H1 (cell line): ENCODE data around the gene DYNLRB2. TPM values are rescaled to one million over a fixed set of nuclear protein-coding genes. Genes with fewer than 3 reads are reported as not detected.

Experiments
- CTCF ChIA-PET: fragments of 300-600 bp; sonication (Branson Sonifier 250); formaldehyde crosslinking; loops from one replicate; lab custom pipeline; 2021; ENCODE audit not compliant: partially characterized antibody; lab: Charles Lee
- POLR2A ChIA-PET: fragments of 300-600 bp; sonication (Branson Sonifier 250); formaldehyde crosslinking; loops from one replicate; lab custom pipeline; 2021; ENCODE audit warnings: inconsistent platforms; ENCODE audit not compliant: partially characterized antibody; lab: Charles Lee
- DNase-seq, 2 experiments: peaks; one replicate each; pipeline versions ENCODE4 v3.0.0 to v3.0.0-alpha.2; 2010 to 2022; ENCODE audit warnings: low spot score in 2 of 2, low read depth in 1 of 2, mixed read lengths in 1 of 2
- FAIRE-seq: peaks from 2 replicates; lab custom pipeline; 2011; peaks lifted over from hg19 to GRCh38; lab: Jason Lieb, UNC
- H2AFZ ChIP-seq: 2 replicates; pipeline ENCODE4 v1.8.1; 2012; ENCODE audit warnings: low read length, inconsistent platforms
- H2AK5ac ChIP-seq: 2 replicates; pipeline ENCODE4 v1.6.1; 2013; ENCODE audit warnings: low read depth, low read length
- H2BK120ac ChIP-seq: replicated peaks from 2 replicates; pipeline ENCODE3; 2013; ENCODE audit warnings: low read depth, low read length, inconsistent platforms
- H2BK12ac ChIP-seq: 2 replicates; pipeline ENCODE4 v1.6.1; 2013; ENCODE audit warnings: low read depth, low read length
- H2BK15ac ChIP-seq: 2 replicates; pipeline ENCODE4 v1.6.1; 2013; ENCODE audit warnings: low read length
- H2BK20ac ChIP-seq: 2 replicates; pipeline ENCODE4 v1.6.1; 2013; ENCODE audit warnings: low read length
- H2BK5ac ChIP-seq: 2 replicates; pipeline ENCODE4 v1.6.1; 2013; ENCODE audit warnings: low read depth, low read length
- H3K14ac ChIP-seq: 2 replicates; pipeline ENCODE4 v1.6.1; 2013; ENCODE audit warnings: inconsistent platforms; ENCODE audit not compliant: insufficient read length
- H3K18ac ChIP-seq: 2 replicates; pipeline ENCODE4 v1.6.1; 2013; ENCODE audit warnings: low read length; ENCODE audit errors: extremely low read depth
- H3K23ac ChIP-seq: 2 replicates; pipeline ENCODE4 v1.6.1; 2013; ENCODE audit warnings: inconsistent platforms; ENCODE audit not compliant: insufficient read length
- H3K23me2 ChIP-seq: 2 replicates; pipeline ENCODE4 v1.6.1; 2013; ENCODE audit warnings: low read depth, low read length
- H3K27ac ChIP-seq: 2 replicates; pipeline ENCODE4 v1.6.1; 2011; ENCODE audit warnings: low read depth, low read length, inconsistent platforms
- H3K27me3 ChIP-seq, 4 experiments: replicated peaks in 1 of 4; 1 replicate in 1 of 4; 2 replicates in 3 of 4; pipeline versions ENCODE4 v1.6.1 to v1.8.1; 2011 to 2013; ENCODE audit warnings: low read length in 3 of 4, mild to moderate bottlenecking in 3 of 4, inconsistent platforms in 2 of 4, mixed read lengths in 2 of 4, moderate library complexity in 1 of 4; ENCODE audit not compliant: control insufficient read depth in 3 of 4, insufficient read depth in 3 of 4; ENCODE audit errors: extremely low read depth in 1 of 4
- H3K36me3 ChIP-seq, 4 experiments: 2 replicates each; pipeline versions ENCODE4 v1.6.1 to v1.8.1; 2011 to 2013; ENCODE audit warnings: mild to moderate bottlenecking in 4 of 4, low read length in 3 of 4, moderate library complexity in 2 of 4, control low read depth in 1 of 4, inconsistent platforms in 1 of 4; ENCODE audit not compliant: insufficient read depth in 4 of 4, control insufficient read depth in 2 of 4
- H3K4ac ChIP-seq: replicated peaks from 2 replicates; pipeline ENCODE3; 2013; ENCODE audit warnings: low read length, low read depth, mixed read lengths, inconsistent platforms; ENCODE audit not compliant: insufficient read length
- H3K4me1 ChIP-seq, 4 experiments: replicated peaks in 1 of 4; 1 replicate in 1 of 4; 2 replicates in 3 of 4; pipeline versions ENCODE4 v1.6.1 to v1.8.1; 2011 to 2013; ENCODE audit warnings: low read length in 3 of 4, inconsistent platforms in 2 of 4, mixed read lengths in 1 of 4; ENCODE audit not compliant: insufficient read depth in 4 of 4, control insufficient read depth in 3 of 4
- H3K4me2 ChIP-seq, 2 experiments: 2 replicates each; pipeline versions ENCODE4 v1.6.1 to v1.8.1; 2011 to 2013; ENCODE audit warnings: low read depth in 2 of 2, low read length in 2 of 2, control low read depth in 1 of 2, inconsistent platforms in 1 of 2, mild to moderate bottlenecking in 1 of 2; ENCODE audit not compliant: insufficient read depth in 1 of 2
- H3K4me3 ChIP-seq, 4 experiments: fragments of 200-600, 300-600 bp in 1 of 4; sonication (generic), shearing (Covaris generic), sonication (Bioruptor Twin) in 1 of 4; 2 replicates each; pipeline versions ENCODE4 v1.5.1 to v1.8.1; 2011 to 2016; ENCODE audit warnings: low read length in 4 of 4, low read depth in 3 of 4, control low read depth in 2 of 4, inconsistent platforms in 2 of 4, mild to moderate bottlenecking in 2 of 4, mixed read lengths in 1 of 4, moderate library complexity in 1 of 4; ENCODE audit not compliant: insufficient read depth in 2 of 4; ENCODE audit errors: extremely low read depth in 1 of 4
- H3K56ac ChIP-seq: replicated peaks from 2 replicates; pipeline ENCODE3; 2013; ENCODE audit warnings: low read depth, mild to moderate bottlenecking, mixed read lengths, low read length, inconsistent platforms; ENCODE audit not compliant: insufficient read length
- H3K79me1 ChIP-seq: 2 replicates; pipeline ENCODE4 v1.6.1; 2013; ENCODE audit warnings: low read depth, low read length, control low read depth
- H3K79me2 ChIP-seq, 2 experiments: 2 replicates each; pipeline versions ENCODE4 v1.6.1 to v1.8.1; 2012 to 2013; ENCODE audit warnings: low read length in 2 of 2, mild to moderate bottlenecking in 2 of 2, inconsistent platforms in 1 of 2; ENCODE audit not compliant: insufficient read depth in 2 of 2, control insufficient read depth in 1 of 2
- H3K9ac ChIP-seq, 4 experiments: replicated peaks in 1 of 4; 1 replicate in 1 of 4; 2 replicates in 3 of 4; pipeline versions ENCODE4 v1.6.1 to v1.8.1; 2011 to 2013; ENCODE audit warnings: low read depth in 3 of 4, low read length in 3 of 4, control low read depth in 2 of 4, mild to moderate bottlenecking in 2 of 4, moderate library complexity in 2 of 4, inconsistent platforms in 1 of 4; ENCODE audit errors: extremely low read depth in 1 of 4
- H3K9me3 ChIP-seq, 2 experiments: 2 replicates each; pipeline versions ENCODE4 v1.6.1 to v1.8.1; 2012 to 2013; ENCODE audit warnings: mild to moderate bottlenecking in 2 of 2, moderate library complexity in 2 of 2, control low read depth in 1 of 2, inconsistent platforms in 1 of 2, low read depth in 1 of 2, low read length in 1 of 2, mixed read lengths in 1 of 2; ENCODE audit not compliant: insufficient read depth in 2 of 2
- H4K20me1 ChIP-seq, 2 experiments: replicated peaks in 1 of 2; 2 replicates each; pipeline versions ENCODE3 to v1.8.1; 2011 to 2013; ENCODE audit warnings: inconsistent platforms in 2 of 2, low read length in 2 of 2, mild to moderate bottlenecking in 1 of 2; ENCODE audit not compliant: insufficient read depth in 2 of 2, control insufficient read depth in 1 of 2
- H4K5ac ChIP-seq: 2 replicates; pipeline ENCODE4 v1.6.1; 2013; ENCODE audit warnings: low read length, low read depth, mixed read lengths, inconsistent platforms; ENCODE audit not compliant: insufficient read length
- H4K8ac ChIP-seq: 2 replicates; pipeline ENCODE4 v1.8.0; 2013; ENCODE audit warnings: mild to moderate bottlenecking, moderate library complexity, low read length, inconsistent platforms; ENCODE audit not compliant: insufficient read depth; ENCODE audit errors: extremely low read depth
- H4K91ac ChIP-seq: replicated peaks from 2 replicates; pipeline ENCODE3; 2013; ENCODE audit warnings: low read length, mixed read lengths, inconsistent platforms; ENCODE audit not compliant: insufficient read length
- ASH2L ChIP-seq: fragments of 200-600, 300-600 bp; sonication (generic); IDR thresholded peaks from one replicate; pipeline ENCODE4 v1.7.1; 2017; ENCODE audit warnings: low read length
- ATF3 ChIP-seq: IDR thresholded peaks from 2 replicates; pipeline ENCODE4 v1.6.1; 2011; ENCODE audit warnings: low read depth, mild to moderate bottlenecking, low read length; ENCODE audit not compliant: insufficient read depth
- BCL11A ChIP-seq, 2 experiments: IDR thresholded peaks; one replicate each; pipeline ENCODE4 v1.6.1; 2011; ENCODE audit warnings: low read depth in 2 of 2, low read length in 2 of 2, mild to moderate bottlenecking in 2 of 2
- CBX8 ChIP-seq: fragments of 300-800, 300-1000 bp; sonication (generic); IDR thresholded peaks from 2 replicates; pipeline ENCODE4 v1.7.1; 2016; ENCODE audit warnings: low read depth, low read length, borderline replicate concordance
- JUN ChIP-seq: IDR thresholded peaks from 2 replicates; pipeline ENCODE4 v1.6.1; 2011; ENCODE audit warnings: low read depth, mild to moderate bottlenecking, improper control_type of control experiment, low read length
- MAX ChIP-seq: IDR thresholded peaks from 2 replicates; pipeline ENCODE4 v1.6.1; 2012; ENCODE audit warnings: inconsistent platforms
- POLR2A ChIP-seq, 2 experiments: IDR thresholded peaks; 1 replicate in 1 of 2; 2 replicates in 1 of 2; pipeline ENCODE4 v1.6.1; 2011; ENCODE audit warnings: low read depth in 2 of 2, low read length in 2 of 2, mild to moderate bottlenecking in 2 of 2; ENCODE audit errors: control extremely low read depth in 1 of 2
- POLR2AphosphoS5 ChIP-seq: IDR thresholded peaks from 2 replicates; pipeline ENCODE4 v1.6.1; 2011; ENCODE audit warnings: low read depth, low read length
- SAP30 ChIP-seq: fragments of 300-600 bp; sonication (generic); IDR thresholded peaks from 2 replicates; pipeline ENCODE4 v1.7.1; 2012; ENCODE audit warnings: low read length, moderate library complexity, mild to moderate bottlenecking, inconsistent platforms; ENCODE audit not compliant: insufficient read depth, insufficient replicate concordance
- SP4 ChIP-seq: IDR thresholded peaks from 2 replicates; pipeline ENCODE4 v1.6.1; 2012; ENCODE audit warnings: low read length, inconsistent platforms
- TCF12 ChIP-seq: IDR thresholded peaks from 2 replicates; pipeline ENCODE4 v1.6.1; 2011; ENCODE audit warnings: low read depth, mild to moderate bottlenecking, low read length
- TEAD4 ChIP-seq: IDR thresholded peaks from 2 replicates; pipeline ENCODE4 v1.6.1; 2012; ENCODE audit warnings: low read depth, low read length, inconsistent platforms, mixed read lengths
- USF2 ChIP-seq: IDR thresholded peaks from 2 replicates; pipeline ENCODE4 v1.6.1; 2011; ENCODE audit warnings: low read length, improper control_type of control experiment
- WGBS, 2 experiments: shearing (Covaris generic) in 1 of 2; methylation state at CpG; one replicate each; pipeline versions ENCODE4 v1.1.6 to v1.1.7; 2013 to 2015; ENCODE audit warnings: low lambda C conversion rate in 2 of 2, mixed read lengths in 2 of 2, inconsistent platforms in 1 of 2, low coverage in 1 of 2, missing lambda C conversion rate in 1 of 2; ENCODE audit not compliant: insufficient replicate concordance in 2 of 2, insufficient coverage in 1 of 2, insufficient read length in 1 of 2; ENCODE audit errors: extremely low coverage in 1 of 2, missing lambda C conversion rate in 1 of 2; 5-methylcytosine and 5-hydroxymethylcytosine counted together
- polyA plus RNA-seq, 7 experiments: library from polyadenylated mRNA; depleted of rRNA in 3 of 7; stranded (reverse) in 5 of 7; unstranded in 2 of 7; fragments of >200 nt in 5 of 7; fragments of 200-250 nt in 2 of 7; gene quantifications; 1 replicate in 5 of 7; 2 replicates in 1 of 7; 4 replicates in 1 of 7; pipeline versions ENCODE4 v1.2.1 to v1.2.3, GENCODE V29; 2011 to 2013; ENCODE audit warnings: missing spikeins in 2 of 7, mixed read lengths in 2 of 7
- total RNA-seq: library from RNA; stranded (reverse); fragmentation: NEBNext Ultra II Directional; extraction: Animal tissue kit (Norgen Biotek cat#: 25700); gene quantifications from 2 replicates; pipeline ENCODE4 v1.2.1, GENCODE V29; 2021

The DYNLRB2 gene
- total and polyA plus RNA-seq, 2 of the 8 experiments (the other 6 are each of a cell fraction or from before 2014, with no cell fraction given), result not detected

GRCh38 chr16:80573700-80574120 lies 32.9 kb downstream of the DYNLRB2 start:
- Histone ChIP-seq H3K4me1 (0 out of 7 replicates have a peak, but pooled peaks cover 0 to 2% (median 0%) of the 10 kb centered on the region in 4 experiments), H2BK15ac (no peak overlapping the region), H2BK12ac (no peak overlapping the region), H2BK20ac (no peak overlapping the region), H4K8ac (no peak overlapping the region), H3K27ac (no peak overlapping the region), H3K27me3 (no peaks in the 10 kb centered on the region), H3K14ac (no peak overlapping the region), H3K4me3 (no peak overlapping the region), H3K79me2 (no peaks in the 10 kb centered on the region), H4K91ac (no peak overlapping the region), H2BK120ac (no peak overlapping the region), H3K79me1 (no peaks in the 10 kb centered on the region), H4K5ac (no peak overlapping the region), H3K23me2 (peaks cover 6% of the 10 kb centered on the region; the same call in 1 of the 2 replicates), H3K23ac (no peak overlapping the region), H3K56ac (no peak overlapping the region), H2AK5ac (no peak overlapping the region), H3K36me3 (no peaks in the 10 kb centered on the region), H3K4ac (no peak overlapping the region), H4K20me1 (no peaks in the 10 kb centered on the region), H3K18ac (no peak overlapping the region), H2AFZ (no peak overlapping the region), H3K9me3 (peaks cover 30 to 65% of the 10 kb centered on the region in 2 experiments), H3K9ac (no peak overlapping the region), H3K4me2 (no peak overlapping the region), H2BK5ac (no peak overlapping the region)
- no peak for FAIRE-seq
- TF ChIP-seq USF2 (no peak), SP4 (no peak), TCF12 (no peak), CBX8 (no peak), TEAD4 (no peak), BCL11A (IDR thresholded peaks at IDR 0.05; ENCODE audit: low read depth in 2 of 2, low read length in 2 of 2) (no peak), ATF3 (no peak), POLR2AphosphoS5 (no peak), JUN (no peak), SAP30 (no peak), ASH2L (no peak), MAX (no peak), POLR2A (IDR thresholded peaks at IDR 0.05; ENCODE audit: control extremely low read depth in 1 of 2, low read depth in 2 of 2, low read length in 2 of 2) (no peak)
- 80% methylated on average over 6 of the region's 6 CpGs; no CpG with 5 or more reads in 1 of the 2 experiments for WGBS, 2 experiments
- DNase-seq, result no peak
- ChIA-PET POLR2A (no interaction called here), CTCF (no interaction called here)
